ENCODE data around the gene HMGCR.

DNA sequence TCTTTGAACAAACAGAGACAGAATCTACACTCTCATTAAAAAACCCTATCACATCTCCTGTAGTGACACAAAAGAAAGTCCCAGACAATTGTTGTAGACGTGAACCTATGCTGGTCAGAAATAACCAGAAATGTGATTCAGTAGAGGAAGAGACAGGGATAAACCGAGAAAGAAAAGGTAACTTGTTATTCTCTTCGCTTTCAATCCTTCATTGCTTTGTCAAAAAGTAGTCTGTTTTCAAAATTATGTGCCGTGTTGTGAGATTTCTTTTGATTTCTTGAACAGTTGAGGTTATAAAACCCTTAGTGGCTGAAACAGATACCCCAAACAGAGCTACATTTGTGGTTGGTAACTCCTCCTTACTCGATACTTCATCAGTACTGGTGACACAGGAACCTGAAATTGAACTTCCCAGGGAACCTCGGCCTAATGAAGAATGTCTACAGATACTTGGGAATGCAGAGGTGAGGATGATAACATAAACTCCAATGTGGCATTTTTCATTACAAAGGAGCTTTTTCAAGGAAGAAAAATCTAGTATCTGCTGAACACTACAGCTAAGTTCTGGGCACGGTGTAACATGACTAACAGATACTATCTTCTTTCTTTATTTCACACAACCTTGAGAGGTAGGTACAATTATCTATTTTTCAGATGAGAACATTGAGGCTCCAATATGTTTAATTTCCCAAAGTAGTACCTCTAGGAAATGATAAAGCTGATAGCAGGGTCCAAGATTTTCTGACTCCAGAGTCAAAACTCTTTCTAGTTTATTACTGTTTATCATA, 14.3 kb downstream of the HMGCR start:
- TF ChIP-seq CTCF (IDR thresholded peaks at IDR 0.05), result no peak
- no peak for TF ChIP-seq IRF2 (CRISPR knock-in tag; IDR thresholded peaks at IDR 0.05; ENCODE audit: borderline replicate concordance, low read depth)
- no peak for TF ChIP-seq STAT6 (CRISPR knock-in tag; conservative IDR thresholded peaks at IDR 0.05; ENCODE audit: low read depth)
- TF ChIP-seq USF2 (CRISPR knock-in tag; IDR thresholded peaks at IDR 0.05), result no peak
- TF ChIP-seq TEAD4 (CRISPR knock-in tag; IDR thresholded peaks at IDR 0.05), result no peak
- no peak for TF ChIP-seq ZNF317 (CRISPR knock-in tag; IDR thresholded peaks at IDR 0.05; ENCODE audit: borderline replicate concordance, low read depth)
- TF ChIP-seq SMAD3 (CRISPR knock-in tag; IDR thresholded peaks at IDR 0.05; ENCODE audit: borderline replicate concordance), result no peak
- TF ChIP-seq ESRRA (CRISPR knock-in tag; IDR thresholded peaks at IDR 0.05; ENCODE audit: borderline replicate concordance), result no peak

All from WTC11 (cell line).